ENCODE measurements around the gene NID2.

Gene NID2

GRCh38 chr14:52068615-52069306 lies at the start of gene NID2:
TSS of gene NID2 (minus strand) at chr14:52069059. CDS start at chr14:52068994, 65 bp downstream.
- Mint-ChIP-seq H3K4me3 (peak within 1 kb of the TSS; percentile 49), H3K27me3 (peaks cover 20% of the 10 kb centered on the region), H3K9me3 (no peaks in the 10 kb centered on the region), H3K36me3 (no peaks in the 10 kb centered on the region), H3K27ac (no peak within 1 kb of the TSS), H3K4me1 (peaks cover 6% of the 10 kb centered on the region)
- DNase-seq (ENCODE audit: low spot score in 2 of 2) (peak; percentile 4 to 22), ATAC-seq (ENCODE audit: low read depth) (peak; percentile 46)

- H3K4me3 Mint-ChIP-seq, result no peak overlapping the region
- peaks cover 9% of the 10 kb centered on the region for H3K27me3 Mint-ChIP-seq
- H3K27ac Mint-ChIP-seq, result no peak overlapping the region
- peaks cover 4% of the 10 kb centered on the region for H3K4me1 Mint-ChIP-seq
- no peaks in the 10 kb centered on the region for H3K36me3 Mint-ChIP-seq
- no peaks in the 10 kb centered on the region for H3K9me3 Mint-ChIP-seq
- DNase-seq (ENCODE audit: low spot score in 2 of 2) (no peak), ATAC-seq (ENCODE audit: low read depth) (no peak)
Observed at GRCh38 chr14:52117111-52117832, 48.4 kb upstream of the NID2 start.

- Mint-ChIP-seq H3K9me3 (no peaks in the 10 kb centered on the region), H3K4me1 (peaks cover 4% of the 10 kb centered on the region), H3K27ac (no peak overlapping the region), H3K4me3 (no peak overlapping the region), H3K36me3 (no peaks in the 10 kb centered on the region), H3K27me3 (peaks cover 9% of the 10 kb centered on the region)
- no peak for DNase-seq (ENCODE audit: low spot score in 2 of 2)
- no peak for ATAC-seq (ENCODE audit: low read depth)
Observed at GRCh38 chr14:52115286-52115685, 46.4 kb upstream of the NID2 start.

GRCh38 chr14:52112336-52113018 lies 43.6 kb upstream of the NID2 start:
- Mint-ChIP-seq H3K9me3 (no peaks in the 10 kb centered on the region), H3K27ac (no peak overlapping the region), H3K4me1 (peaks cover 4% of the 10 kb centered on the region), H3K36me3 (no peaks in the 10 kb centered on the region), H3K4me3 (no peak overlapping the region), H3K27me3 (peaks cover 4% of the 10 kb centered on the region)
- ATAC-seq (ENCODE audit: low read depth) (no peak), DNase-seq (ENCODE audit: low spot score in 2 of 2) (no peak)

GRCh38 chr14:52111583-52111982 lies 42.7 kb upstream of the NID2 start:
- Mint-ChIP-seq H3K9me3 (no peaks in the 10 kb centered on the region), H3K36me3 (no peaks in the 10 kb centered on the region), H3K4me1 (peaks cover 4% of the 10 kb centered on the region), H3K27ac (no peak overlapping the region), H3K27me3 (peaks cover 1% of the 10 kb centered on the region), H3K4me3 (no peak overlapping the region)
- no peak for ATAC-seq (ENCODE audit: low read depth)
- no peak for DNase-seq (ENCODE audit: low spot score in 2 of 2)

- H3K4me1 Mint-ChIP-seq, result peaks cover 4% of the 10 kb centered on the region
- no peaks in the 10 kb centered on the region for H3K9me3 Mint-ChIP-seq
- no peaks in the 10 kb centered on the region for H3K36me3 Mint-ChIP-seq
- no peak for DNase-seq (ENCODE audit: low spot score in 2 of 2)
- no peak overlapping the region for H3K4me3 Mint-ChIP-seq
- H3K27ac Mint-ChIP-seq, result no peak overlapping the region
- H3K27me3 Mint-ChIP-seq, result no peaks in the 10 kb centered on the region
- no peak for ATAC-seq (ENCODE audit: low read depth)
Observed at GRCh38 chr14:52110441-52111086, 41.7 kb upstream of the NID2 start.

- Mint-ChIP-seq H3K4me3 (no peak overlapping the region), H3K36me3 (no peaks in the 10 kb centered on the region), H3K9me3 (no peaks in the 10 kb centered on the region), H3K27ac (no peak overlapping the region), H3K27me3 (peaks cover 2% of the 10 kb centered on the region), H3K4me1 (no peaks in the 10 kb centered on the region)
- ATAC-seq (ENCODE audit: low read depth) (no peak), DNase-seq (ENCODE audit: low spot score in 2 of 2) (no peak)
Observed at GRCh38 chr14:52108823-52109222, 40.0 kb upstream of the NID2 start.

- Mint-ChIP-seq H3K27me3 (peaks cover 5% of the 10 kb centered on the region), H3K27ac (no peak overlapping the region), H3K4me1 (no peaks in the 10 kb centered on the region), H3K9me3 (no peaks in the 10 kb centered on the region), H3K36me3 (no peaks in the 10 kb centered on the region), H3K4me3 (no peak overlapping the region)
- DNase-seq (ENCODE audit: low spot score in 2 of 2) (no peak), ATAC-seq (ENCODE audit: low read depth) (no peak)
Observed at GRCh38 chr14:52106840-52107239, 38.0 kb upstream of the NID2 start.

GRCh38 chr14:52103416-52103815 lies 34.6 kb upstream of the NID2 start:
- DNase-seq (ENCODE audit: low spot score in 2 of 2) (no peak), ATAC-seq (ENCODE audit: low read depth) (no peak)
- Mint-ChIP-seq H3K4me1 (no peaks in the 10 kb centered on the region), H3K36me3 (no peaks in the 10 kb centered on the region), H3K9me3 (no peaks in the 10 kb centered on the region), H3K27me3 (peaks cover 5% of the 10 kb centered on the region), H3K27ac (no peak overlapping the region), H3K4me3 (no peak overlapping the region)

- no peak overlapping the region for H3K27ac Mint-ChIP-seq
- H3K4me1 Mint-ChIP-seq, result no peaks in the 10 kb centered on the region
- H3K27me3 Mint-ChIP-seq, result peaks cover 8% of the 10 kb centered on the region
- no peak overlapping the region for H3K4me3 Mint-ChIP-seq
- no peak for ATAC-seq (ENCODE audit: low read depth)
- DNase-seq (ENCODE audit: low spot score in 2 of 2), result no peak
- H3K9me3 Mint-ChIP-seq, result no peaks in the 10 kb centered on the region
- no peaks in the 10 kb centered on the region for H3K36me3 Mint-ChIP-seq
Observed at GRCh38 chr14:52095794-52096193, 26.9 kb upstream of the NID2 start.

- Mint-ChIP-seq H3K27ac (no peak overlapping the region), H3K4me1 (no peaks in the 10 kb centered on the region), H3K4me3 (no peak overlapping the region), H3K9me3 (no peaks in the 10 kb centered on the region), H3K27me3 (peaks cover 8% of the 10 kb centered on the region), H3K36me3 (no peaks in the 10 kb centered on the region)
- no peak for ATAC-seq (ENCODE audit: low read depth)
- DNase-seq (ENCODE audit: low spot score in 2 of 2), result no peak
Observed at GRCh38 chr14:52095336-52095735, 26.5 kb upstream of the NID2 start.

GRCh38 chr14:52094546-52095271 lies 25.9 kb upstream of the NID2 start:
- no peak overlapping the region for H3K27ac Mint-ChIP-seq
- H3K4me3 Mint-ChIP-seq, result no peak overlapping the region
- H3K36me3 Mint-ChIP-seq, result no peaks in the 10 kb centered on the region
- DNase-seq (ENCODE audit: low spot score in 2 of 2), result no peak
- H3K9me3 Mint-ChIP-seq, result no peaks in the 10 kb centered on the region
- ATAC-seq (ENCODE audit: low read depth), result no peak
- no peaks in the 10 kb centered on the region for H3K4me1 Mint-ChIP-seq
- peaks cover 10% of the 10 kb centered on the region for H3K27me3 Mint-ChIP-seq

GRCh38 chr14:52091928-52092327 lies 23.1 kb upstream of the NID2 start:
- Mint-ChIP-seq H3K9me3 (no peaks in the 10 kb centered on the region), H3K4me1 (no peaks in the 10 kb centered on the region), H3K36me3 (no peaks in the 10 kb centered on the region), H3K4me3 (no peak overlapping the region), H3K27ac (no peak overlapping the region), H3K27me3 (peaks cover 12% of the 10 kb centered on the region)
- ATAC-seq (ENCODE audit: low read depth) (no peak), DNase-seq (ENCODE audit: low spot score in 2 of 2) (no peak)

Measured in memory B cell (primary cell).